K562 (cell line): ENCODE measurements around the gene CCR2. TPM values are rescaled to one million over a fixed set of nuclear protein-coding genes. Genes with fewer than 3 reads are reported as not detected.
A peak's percentile ranks its signal among the peaks of the same experiment; 100 is the strongest.

ENCODE experiments used
- ATAC-seq: fragments of 200-7000 bp; cut with Tn5 transposase; 3 replicates; pipeline ENCODE4 v1.9.1; 2020; ENCODE audit warnings: moderate library complexity
- BruUV-seq: library from RNA; stranded (reverse); fragments of 400-500 nt; replicated peaks from 2 replicates; lab custom pipeline; 2021; lab: Mats Ljungman, UMichigan
- CTCF ChIA-PET: fragments of 300-600 bp; formaldehyde crosslinking; extraction: SDS; loops from one replicate; lab custom pipeline; 2021; ENCODE audit warnings: low intra/inter-chr PET ratio; lab: Yijun Ruan, JAX
- POLR2A ChIA-PET: fragments of 300-600, 350-650 bp; sonication (Branson Sonifier 250); formaldehyde crosslinking; extraction: SDS; loops from one replicate; lab custom pipeline; 2021; ENCODE audit warnings: antibody characterized with exemption, inconsistent platforms; lab: Yijun Ruan, JAX
- DNase-seq, 4 experiments: peaks; one replicate each; pipeline versions ENCODE4 v3.0.0 to v3.0.0-alpha.2; 2011 to 2018; ENCODE audit warnings: low spot score in 3 of 4, mixed read lengths in 3 of 4; ENCODE audit errors: extremely low read depth in 1 of 4
- FAIRE-seq: peaks from 2 replicates; lab custom pipeline; 2011; peaks lifted over from hg19 to GRCh38; lab: Jason Lieb, UNC
- H2AFZ ChIP-seq: 2 replicates; pipeline ENCODE4 v1.6.0; 2011; ENCODE audit warnings: low read depth, low read length, control low read depth, inconsistent platforms
- H3K27ac ChIP-seq: fragments of 200-600 bp; 3 replicates; pipeline ENCODE4 v1.8.0; 2011; ENCODE audit warnings: low read depth, mild to moderate bottlenecking, control low read depth, inconsistent platforms, low read length, moderate library complexity, mixed read lengths; ENCODE audit errors: extremely low read depth
- H3K27me3 ChIP-seq, 2 experiments: fragments of 300-600 bp in 1 of 2; 2 replicates in 1 of 2; 3 replicates in 1 of 2; pipeline versions ENCODE4 v1.6.0 to v1.8.0; 2011; ENCODE audit warnings: inconsistent platforms in 2 of 2, low read length in 2 of 2, mild to moderate bottlenecking in 1 of 2, mixed read lengths in 1 of 2, moderate library complexity in 1 of 2; ENCODE audit not compliant: control insufficient read depth in 2 of 2, insufficient read depth in 2 of 2
- H3K36me3 ChIP-seq: fragments of 300-600 bp; 3 replicates; pipeline ENCODE4 v1.8.0; 2011; ENCODE audit warnings: mild to moderate bottlenecking, low read length, inconsistent platforms; ENCODE audit not compliant: control insufficient read depth, insufficient read depth
- H3K4me1 ChIP-seq, 2 experiments: fragments of 200-600 bp in 1 of 2; replicated peaks in 1 of 2; 2 replicates in 1 of 2; 3 replicates in 1 of 2; pipeline versions ENCODE4 v1.5.1 to v1.8.0; 2011; ENCODE audit warnings: inconsistent platforms in 2 of 2, low read length in 2 of 2, mild to moderate bottlenecking in 1 of 2, mixed read lengths in 1 of 2, moderate library complexity in 1 of 2; ENCODE audit not compliant: control insufficient read depth in 2 of 2, insufficient read depth in 2 of 2
- H3K4me2 ChIP-seq: 2 replicates; pipeline ENCODE4 v1.6.1; 2011; ENCODE audit warnings: low read length, control low read depth, inconsistent platforms, mixed read lengths; ENCODE audit not compliant: insufficient read depth
- H3K4me3 ChIP-seq: fragments of 200-600 bp; sonication (generic), shearing (Covaris generic); 2 replicates; pipeline ENCODE4 v1.5.1; 2016; ENCODE audit warnings: control low read depth, inconsistent platforms
- H3K79me2 ChIP-seq: fragments of 200-600 bp; 3 replicates; pipeline ENCODE4 v1.8.0; 2011; ENCODE audit warnings: low read length, inconsistent platforms; ENCODE audit not compliant: control insufficient read depth, insufficient read depth
- H3K9ac ChIP-seq, 2 experiments: 2 replicates each; pipeline versions ENCODE4 v1.6.0 to v1.6.1; 2011; ENCODE audit warnings: low read depth in 2 of 2, low read length in 2 of 2, control low read depth in 1 of 2, inconsistent platforms in 1 of 2, mild to moderate bottlenecking in 1 of 2, mixed read lengths in 1 of 2; ENCODE audit not compliant: insufficient read depth in 1 of 2
- H3K9me1 ChIP-seq: one replicate; pipeline ENCODE4 v1.6.0; 2011; ENCODE audit warnings: inconsistent platforms, mild to moderate bottlenecking, low read length, moderate library complexity; ENCODE audit not compliant: control insufficient read depth, insufficient read depth
- H3K9me3 ChIP-seq: replicated peaks from 2 replicates; pipeline ENCODE4 v1.5.1; 2011; ENCODE audit warnings: low read depth, low read length, inconsistent platforms; ENCODE audit not compliant: control insufficient read depth, insufficient read depth
- H4K20me1 ChIP-seq: replicated peaks from 2 replicates; pipeline ENCODE4 v1.6.1; 2011; ENCODE audit warnings: low read length, inconsistent platforms, mixed read lengths; ENCODE audit not compliant: control insufficient read depth, insufficient read depth
- ATF1 ChIP-seq, 2 experiments: fragments of 450-650 bp in 1 of 2; IDR thresholded peaks; 2 replicates each; pipeline ENCODE4 v1.6.1; 2016; ENCODE audit warnings: missing compliant biosample characterization in 1 of 2, missing genetic modification characterization in 1 of 2
- BHLHE40 ChIP-seq: IDR thresholded peaks from 2 replicates; pipeline ENCODE4 v1.6.1; 2011; ENCODE audit warnings: low read length, improper control_type of control experiment
- CC2D1A ChIP-seq: fragments of 450-650 bp; IDR thresholded peaks from 2 replicates; pipeline ENCODE4 v1.6.1; 2017; ENCODE audit warnings: mild to moderate bottlenecking
- CHD4 ChIP-seq: fragments of 200-600 bp; sonication (generic); IDR thresholded peaks from 3 replicates; pipeline ENCODE4 v1.6.1; 2012; ENCODE audit warnings: low read depth, mild to moderate bottlenecking, mixed read lengths, low read length, inconsistent platforms; ENCODE audit not compliant: insufficient read depth, insufficient replicate concordance, poor library complexity, severe bottlenecking
- EHMT2 ChIP-seq: fragments of 450-650 bp; IDR thresholded peaks from 2 replicates; pipeline ENCODE4 v1.6.1; 2018; ENCODE audit warnings: antibody characterized with exemption
- MAFG ChIP-seq: fragments of 450-650 bp; conservative IDR thresholded peaks from 2 replicates; pipeline ENCODE4 v1.6.1; 2016; ENCODE audit warnings: missing genetic modification characterization, missing compliant biosample characterization
- MAFK ChIP-seq: IDR thresholded peaks from 2 replicates; pipeline ENCODE4 v1.6.1; 2011; ENCODE audit warnings: low read length, improper control_type of control experiment
- MBD1 ChIP-seq: fragments of 250-450 bp; sonication (Bioruptor Pico); IDR thresholded peaks from 2 replicates; pipeline ENCODE4 v1.8.0; 2022; ENCODE audit warnings: inconsistent platforms
- NFATC3 ChIP-seq: fragments of 450-650 bp; IDR thresholded peaks from 2 replicates; pipeline ENCODE4 v1.6.1; 2017; ENCODE audit warnings: mild to moderate bottlenecking
- SMC3 ChIP-seq: conservative IDR thresholded peaks from 2 replicates; pipeline ENCODE4 v1.6.1; 2011; ENCODE audit warnings: low read depth, low read length, improper control_type of control experiment; ENCODE audit not compliant: insufficient read depth
- STAG1 ChIP-seq: sonication (generic); formaldehyde crosslinking; IDR thresholded peaks from 2 replicates; pipeline ENCODE4 v1.5.0; 2020; ENCODE audit warnings: missing genetic modification reagents, borderline replicate concordance
- ZNF511 ChIP-seq: sonication (generic); formaldehyde crosslinking; IDR thresholded peaks from 2 replicates; pipeline ENCODE4 v1.8.0; 2022; ENCODE audit warnings: mild to moderate bottlenecking, missing genetic modification reagents
- ZNF830 ChIP-seq: fragments of 250-450 bp; sonication (Bioruptor Pico); IDR thresholded peaks from 2 replicates; pipeline ENCODE4 v1.5.0; 2021; ENCODE audit warnings: mild to moderate bottlenecking
- WGBS: fragments of 100-300 bp; shearing (Covaris generic); methylation state at CpG from one replicate; pipeline ENCODE4 v1.1.6; 2016; ENCODE audit warnings: low coverage, mixed read lengths; ENCODE audit not compliant: insufficient coverage; ENCODE audit errors: missing lambda C conversion rate; 5-methylcytosine and 5-hydroxymethylcytosine counted together
- in situ Hi-C: fragments of 300-500 bp; cut with MboI; formaldehyde crosslinking; loops from 4 replicates; pipeline ENCODE4 v1.15.0; 2018; ENCODE audit warnings: inconsistent platforms, mixed read lengths
- intact Hi-C: fragments of 100-400 bp; cut with micrococcal nuclease; formaldehyde crosslinking; loops from 2 replicates; pipeline ENCODE4 v1.14.2; 2022
- polyA plus RNA-seq, 8 experiments: library from polyadenylated mRNA; depleted of rRNA in 4 of 8; stranded (reverse) in 5 of 8; unstranded in 3 of 8; fragments of >200 nt; fragmentation: Nextera tagmentation in 2 of 8; fragmentation: Illumina TruSeq in 1 of 8; extraction: Ambion mirVana in 2 of 8; extraction: Trizol in 1 of 8; gene quantifications; 2 replicates each; pipeline versions ENCODE4 v1.2.1 to v1.2.3, GENCODE V29; 2011 to 2014; ENCODE audit warnings: inconsistent platforms in 1 of 8, missing spikeins in 1 of 8
- total RNA-seq, 7 experiments: library from RNA; depleted of rRNA in 6 of 7; stranded (reverse); fragments of >200 nt in 6 of 7; fragmentation: Illumina TruSeq in 2 of 7; extraction: Trizol in 2 of 7; gene quantifications; 2 replicates each; pipeline versions ENCODE4 v1.2.1 to v1.2.3, GENCODE V29; 2011 to 2021; ENCODE audit warnings: low replicate concordance in 1 of 7
- TF ChIP-seq, protein P1 (sequence below), 3 experiments: IDR thresholded peaks in 2 of 3; conservative IDR thresholded peaks in 1 of 3; 2 replicates each; pipeline ENCODE4 v1.5.1; 2011 to 2012; ENCODE audit warnings: low read length in 3 of 3, mild to moderate bottlenecking in 3 of 3, control low read depth in 2 of 3, improper control_type of control experiment in 1 of 3, inconsistent platforms in 1 of 3, low read depth in 1 of 3, mixed read lengths in 1 of 3, moderate library complexity in 1 of 3; ENCODE audit not compliant: insufficient read depth in 2 of 3

Gene CCR2
- total and polyA plus RNA-seq, 9 of the 15 experiments (the other 6 are each of a cell fraction or from before 2014, with no cell fraction given) = not detected

GRCh38 chr3:46378426-46378942 lies 24.6 kb downstream of the CCR2 start:
- ChIA-PET CTCF (interaction anchor here (0.5 to 0.7 kb wide), 2 partner anchors 11 to 300 kb away, joined by 5 to 6 read pairs; no protein-coding TSS in a partner anchor), POLR2A (interaction anchor here (0.9 to 1.3 kb wide), 3 partner anchors 9 to 48 kb away, joined by 3 to 6 read pairs (median 3); no protein-coding TSS in a partner anchor)
- Histone ChIP-seq H3K4me1 (no peaks in the 10 kb centered on the region; a peak in 2 of 5 replicates), H3K9ac (no peak overlapping the region), H3K27me3 (peaks cover 11 to 24% of the 10 kb centered on the region in 2 experiments; a peak in 4 of 5 replicates), H4K20me1 (no peaks in the 10 kb centered on the region), H2AFZ (no peak overlapping the region), H3K4me2 (no peak overlapping the region), H3K9me3 (no peaks in the 10 kb centered on the region), H3K4me3 (no peak overlapping the region), H3K9me1 (no peaks in the 10 kb centered on the region), H3K27ac (no peak overlapping the region), H3K36me3 (no peaks in the 10 kb centered on the region), H3K79me2 (no peaks in the 10 kb centered on the region)
- intact Hi-C loops (loop anchor here (5.0 kb wide), 1 partner anchor 301 kb away; no protein-coding TSS in a partner anchor), in situ Hi-C loops (no loop called here)
- DNase-seq (peak; percentile 63 to 80 (median 68)), FAIRE-seq (peak; percentile 91), ATAC-seq (peak; percentile 96)
- WGBS = 11% methylated on average over 8 of the region's 8 CpGs
- BruUV-seq = no TSS peak
- TF ChIP-seq MAFK (peak; percentile 25; the same call in 1 of the 2 replicates), NFATC3 (peak; percentile 39; the same call in 1 of the 2 replicates), EHMT2 (0 out of 2 replicates have a peak, but pooled peaks have one; percentile 56), ZNF830 (CRISPR knock-in tag) (0 out of 2 replicates have a peak, but pooled peaks have one; percentile 41), CC2D1A (peak; percentile 28; the same call in 1 of the 2 replicates), CHD4 (no peak), MBD1 (CRISPR knock-in tag) (no peak), ZNF511 (no peak), BHLHE40 (peak; percentile 39; the same call in 1 of the 2 replicates), MAFG (tag) (peak; percentile 70), STAG1 (peak; percentile 43; the same call in 1 of the 2 replicates), SMC3 (peak; percentile 85), ATF1 (CRISPR knock-in tag; IDR thresholded peaks at IDR 0.05) (no peak), ATF1 (tag; IDR thresholded peaks at IDR 0.05) (no peak)
- TF ChIP-seq, protein P1, sequence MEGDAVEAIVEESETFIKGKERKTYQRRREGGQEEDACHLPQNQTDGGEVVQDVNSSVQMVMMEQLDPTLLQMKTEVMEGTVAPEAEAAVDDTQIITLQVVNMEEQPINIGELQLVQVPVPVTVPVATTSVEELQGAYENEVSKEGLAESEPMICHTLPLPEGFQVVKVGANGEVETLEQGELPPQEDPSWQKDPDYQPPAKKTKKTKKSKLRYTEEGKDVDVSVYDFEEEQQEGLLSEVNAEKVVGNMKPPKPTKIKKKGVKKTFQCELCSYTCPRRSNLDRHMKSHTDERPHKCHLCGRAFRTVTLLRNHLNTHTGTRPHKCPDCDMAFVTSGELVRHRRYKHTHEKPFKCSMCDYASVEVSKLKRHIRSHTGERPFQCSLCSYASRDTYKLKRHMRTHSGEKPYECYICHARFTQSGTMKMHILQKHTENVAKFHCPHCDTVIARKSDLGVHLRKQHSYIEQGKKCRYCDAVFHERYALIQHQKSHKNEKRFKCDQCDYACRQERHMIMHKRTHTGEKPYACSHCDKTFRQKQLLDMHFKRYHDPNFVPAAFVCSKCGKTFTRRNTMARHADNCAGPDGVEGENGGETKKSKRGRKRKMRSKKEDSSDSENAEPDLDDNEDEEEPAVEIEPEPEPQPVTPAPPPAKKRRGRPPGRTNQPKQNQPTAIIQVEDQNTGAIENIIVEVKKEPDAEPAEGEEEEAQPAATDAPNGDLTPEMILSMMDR (IDR thresholded peaks at IDR 0.05 in 2 of 3, conservative IDR thresholded peaks at IDR 0.05 in 1 of 3; ENCODE audit: insufficient read depth in 2 of 3, low read depth in 1 of 3, low read length in 3 of 3) = peak; percentile 85 to 91 (median 90)
